GM19372 (cell line): ENCODE measurements around the gene NRIP3.

Source experiments
- ATAC-seq: cut with Tn5 transposase; IDR thresholded peaks from one replicate; pipeline ENCODE4 v1.9.1; 2021; ENCODE audit warnings: mild to moderate bottlenecking, low read depth, moderate library complexity; ENCODE audit not compliant: unreplicated experiment

NRIP3 gene

DNA sequence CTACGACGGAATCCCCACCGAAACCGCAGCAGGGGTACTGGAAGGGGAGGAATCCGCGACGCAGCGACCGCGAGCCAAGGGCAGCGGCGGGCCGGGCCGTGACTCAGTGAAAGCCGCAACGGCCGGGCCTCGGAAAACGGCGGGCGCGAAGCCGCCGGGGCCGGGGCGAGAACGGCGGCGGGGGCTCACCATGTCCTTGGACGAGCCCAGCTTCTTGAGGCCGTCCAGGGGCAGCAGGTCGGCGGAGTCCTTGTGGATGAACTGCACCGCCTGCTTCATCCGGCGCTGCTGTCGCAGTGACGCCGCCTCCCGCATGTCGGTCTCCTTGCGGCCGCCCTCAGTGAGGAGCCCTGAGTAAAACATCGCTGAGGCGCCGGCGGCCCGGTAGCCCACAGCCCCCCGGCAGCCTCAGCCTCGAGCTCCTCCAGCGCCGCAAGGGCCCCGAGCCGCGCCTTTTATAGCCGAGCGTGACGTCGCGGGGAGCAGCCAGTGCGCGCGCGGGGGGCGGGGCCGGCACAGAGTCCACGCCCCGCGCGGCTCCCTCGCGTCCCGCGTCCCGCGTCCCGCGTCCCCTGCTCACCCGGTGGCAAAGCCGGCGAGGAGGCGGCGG lies at the start of gene NRIP3:
Gene NRIP3, minus strand, starts transcription at position 429 of the 610 bp plus-strand sequence. Its CDS starts 66 bp downstream, at position 363.
- ATAC-seq, result no peak

GRCh38 chr11:9052316-9052715 lies 48.5 kb upstream of the NRIP3 start:
- ATAC-seq, result no peak

GRCh38 chr11:9049959-9050358 lies 46.2 kb upstream of the NRIP3 start:
- no peak for ATAC-seq

DNA sequence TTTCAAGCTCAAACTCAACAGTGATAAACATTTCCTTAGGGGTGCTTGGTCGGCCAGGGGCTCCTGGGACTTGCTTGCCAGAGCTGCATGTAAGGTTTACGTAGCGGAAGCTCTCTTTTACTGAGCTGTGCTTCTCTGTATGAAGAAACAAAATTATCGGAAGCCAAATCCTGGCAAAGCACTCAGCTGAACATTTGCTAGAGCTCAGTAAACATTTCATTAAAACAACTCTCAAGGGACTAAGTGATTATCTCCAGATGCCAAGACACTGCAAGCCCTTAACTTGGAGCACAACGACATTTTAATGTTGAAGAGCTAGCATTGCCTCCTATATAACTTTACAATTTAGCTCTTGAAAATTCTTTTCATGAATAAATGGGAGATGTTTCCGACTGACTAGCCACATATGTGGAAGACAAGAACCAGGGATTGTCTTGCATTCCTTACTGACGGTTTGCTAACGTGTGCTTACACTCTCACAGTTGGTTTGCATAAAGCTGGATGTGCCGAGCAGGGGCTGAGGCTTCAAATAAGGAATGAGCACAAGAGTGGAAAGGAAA lies 44.2 kb upstream of the NRIP3 start:
- no peak for ATAC-seq

- ATAC-seq, result no peak
Observed at GRCh38 chr11:9046481-9046880, 42.7 kb upstream of the NRIP3 start.

- ATAC-seq, result no peak
Observed at GRCh38 chr11:9042488-9042887, 38.7 kb upstream of the NRIP3 start.

- ATAC-seq, result no peak
Observed at GRCh38 chr11:9041747-9042146, 37.9 kb upstream of the NRIP3 start.

DNA sequence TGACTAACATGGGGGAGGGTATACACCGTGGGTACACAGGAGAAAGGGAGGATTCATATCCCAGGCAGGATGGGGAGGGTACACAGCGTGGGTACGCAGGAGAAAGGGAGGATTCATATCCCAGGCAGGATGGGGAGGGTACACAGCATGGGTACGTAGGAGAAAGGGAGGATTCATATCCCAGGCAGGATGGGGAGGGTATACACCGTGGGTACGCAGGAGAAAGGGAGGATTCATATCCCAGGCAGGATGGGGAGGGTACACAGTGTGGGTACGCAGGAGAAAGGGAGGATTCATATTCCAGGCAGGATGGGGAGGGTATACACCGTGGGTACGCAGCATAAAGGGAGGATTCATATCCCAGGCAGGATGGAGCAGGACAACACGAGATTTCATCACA lies 36.6 kb upstream of the NRIP3 start:
- ATAC-seq, result no peak

DNA sequence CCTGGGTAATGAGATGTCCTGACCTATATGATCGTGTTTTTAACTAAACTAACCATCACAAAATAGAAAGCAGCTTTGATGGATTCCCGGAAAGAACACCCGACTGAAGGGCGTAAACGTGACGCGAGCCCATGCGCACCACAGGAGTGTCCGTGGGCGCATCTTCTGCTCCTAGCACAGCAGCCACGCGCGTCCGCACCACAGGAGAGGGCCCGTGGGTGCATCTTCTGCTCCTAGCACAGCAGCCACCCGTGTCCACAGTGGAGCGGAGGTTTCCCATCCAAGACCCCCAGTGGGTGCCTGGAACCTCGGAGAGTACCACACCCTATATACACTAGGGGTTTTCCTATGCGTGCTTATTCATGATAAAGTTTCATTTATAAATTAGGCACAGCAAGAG lies 36.1 kb upstream of the NRIP3 start:
- ATAC-seq, result no peak

DNA sequence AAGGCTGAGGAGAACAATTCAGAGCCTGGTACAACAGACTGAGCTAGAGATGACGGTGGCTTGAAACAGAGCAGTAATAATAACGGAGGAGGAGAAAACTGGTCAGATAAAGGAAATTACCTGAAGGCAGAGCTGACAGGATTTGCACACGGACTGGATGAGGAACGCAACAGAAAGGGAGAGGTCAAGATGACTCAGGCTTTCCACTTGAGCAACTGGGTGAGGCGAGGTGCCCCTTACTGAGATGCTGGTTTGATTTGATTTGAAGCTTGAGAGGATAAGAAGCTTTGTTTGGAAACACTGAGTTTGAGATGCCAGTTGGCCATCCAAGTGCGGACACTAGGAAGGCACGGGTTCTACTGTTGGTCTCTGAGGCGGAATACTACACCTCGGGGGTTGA lies 35.4 kb upstream of the NRIP3 start:
- no peak for ATAC-seq

- ATAC-seq, result no peak
Observed at GRCh38 chr11:9038541-9038940, 34.7 kb upstream of the NRIP3 start.

DNA sequence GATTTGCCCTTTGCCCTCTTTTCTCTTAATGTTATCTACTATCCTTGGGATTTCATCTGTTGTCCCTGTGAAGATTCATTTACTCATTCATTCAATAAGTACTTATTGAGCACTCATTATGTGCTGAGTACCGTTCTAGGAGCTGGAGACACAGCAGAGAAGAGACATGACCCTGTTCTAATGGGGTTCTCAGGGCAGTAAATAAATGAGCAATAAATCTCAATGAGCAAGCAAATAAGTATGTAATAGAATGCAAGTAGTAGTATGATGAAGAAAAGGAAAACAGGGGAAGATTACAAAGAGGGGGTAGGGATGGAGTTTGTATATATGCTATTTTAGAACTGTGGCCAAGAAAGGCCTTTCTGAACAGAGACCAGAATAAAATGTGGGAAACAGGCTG lies 34.2 kb upstream of the NRIP3 start:
- ATAC-seq, result no peak

DNA sequence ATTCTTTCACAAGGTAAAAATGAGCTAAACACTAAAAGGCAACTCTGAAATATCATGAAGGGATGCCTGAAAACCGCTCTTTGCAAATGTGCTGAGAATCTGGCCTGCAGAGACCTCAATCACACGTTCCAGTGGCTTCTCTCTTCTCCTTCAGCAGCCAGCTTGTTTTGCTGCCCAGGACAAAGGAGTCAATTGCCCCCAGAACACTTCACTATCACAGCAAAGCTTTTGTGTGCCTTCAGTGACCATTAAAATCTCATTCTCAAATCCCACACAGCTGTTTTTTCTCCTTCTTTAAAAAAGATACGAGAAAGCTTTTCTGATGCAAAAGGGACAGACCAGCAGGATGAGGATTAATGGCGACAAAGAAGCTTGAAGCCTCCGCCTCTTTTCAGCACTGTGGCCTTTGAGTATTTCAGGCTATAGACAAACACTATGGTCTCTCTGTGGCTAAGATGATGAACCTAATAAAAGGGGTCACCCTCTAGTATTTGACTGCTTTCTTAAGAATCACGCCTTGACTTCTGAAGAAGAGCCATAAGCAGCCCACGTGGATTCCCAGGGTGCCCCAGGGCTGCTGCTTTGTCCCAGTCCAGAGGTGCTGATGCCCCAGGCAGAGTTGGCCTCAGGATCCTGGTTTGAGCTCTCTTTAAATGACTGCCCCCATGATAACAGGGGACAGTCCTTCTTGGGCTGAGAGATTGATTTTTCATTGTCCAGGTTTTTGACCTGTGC lies 33.4 kb upstream of the NRIP3 start:
- no peak for ATAC-seq

GRCh38 chr11:9030601-9031000 lies 26.8 kb upstream of the NRIP3 start:
- no peak for ATAC-seq

GRCh38 chr11:9029422-9029821 lies 25.6 kb upstream of the NRIP3 start:
- ATAC-seq, result no peak

- no peak for ATAC-seq
Observed at GRCh38 chr11:9028581-9028980, 24.8 kb upstream of the NRIP3 start.

GRCh38 chr11:9025101-9025850 lies 21.5 kb upstream of the NRIP3 start:
- ATAC-seq, result no peak

GRCh38 chr11:9022961-9023680 lies 19.3 kb upstream of the NRIP3 start:
- no peak for ATAC-seq

DNA sequence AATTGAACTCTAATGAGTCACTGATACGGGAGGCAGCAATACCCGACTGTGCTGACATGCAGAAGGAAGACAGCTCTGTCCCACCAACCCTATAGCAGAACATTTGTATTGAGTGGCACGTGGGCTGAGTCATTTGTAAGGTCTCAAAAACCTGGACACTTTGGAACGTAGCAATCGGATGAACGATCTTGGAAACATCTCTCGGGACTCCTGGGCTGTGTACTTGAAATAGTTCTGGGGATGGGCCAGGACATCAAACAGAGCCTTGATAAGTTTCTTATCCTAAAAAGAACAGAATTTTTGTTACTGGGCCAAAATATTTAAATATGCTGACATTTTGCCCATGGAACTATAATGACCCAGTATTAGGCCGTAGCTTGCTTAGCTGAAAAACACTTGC lies 17.1 kb upstream of the NRIP3 start:
- ATAC-seq, result no peak

GRCh38 chr11:9019861-9020260 lies 16.1 kb upstream of the NRIP3 start:
- ATAC-seq, result no peak

DNA sequence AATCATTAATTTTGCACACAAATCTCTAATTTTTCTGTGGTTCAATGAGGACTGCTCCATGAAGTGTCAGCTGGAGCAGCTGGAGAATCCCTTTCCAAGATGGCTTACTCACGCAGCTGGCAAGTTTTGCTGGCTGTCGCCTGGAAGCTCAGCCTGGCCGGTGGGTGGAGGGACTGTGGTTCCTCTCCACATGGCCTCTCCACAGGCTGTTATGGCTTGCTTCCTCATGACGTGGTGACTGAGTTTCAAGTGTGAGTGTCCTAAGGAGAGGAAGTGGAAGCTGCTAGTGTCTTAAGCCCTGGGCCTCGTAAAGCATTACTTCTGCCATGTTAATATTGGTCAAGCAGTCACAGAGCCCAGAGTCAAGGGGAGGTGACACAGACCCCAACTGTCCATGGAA lies 14.0 kb upstream of the NRIP3 start:
- no peak for ATAC-seq
